ENCODE measurements around the gene RAB3GAP1. TPM values are rescaled to one million over a fixed set of nuclear protein-coding genes. Genes with fewer than 3 reads are reported as not detected.

RAB3GAP1 gene
- total RNA-seq, 4 donors from 2014 or later: 40.8 to 56.2 (median 47.3) TPM

DNA sequence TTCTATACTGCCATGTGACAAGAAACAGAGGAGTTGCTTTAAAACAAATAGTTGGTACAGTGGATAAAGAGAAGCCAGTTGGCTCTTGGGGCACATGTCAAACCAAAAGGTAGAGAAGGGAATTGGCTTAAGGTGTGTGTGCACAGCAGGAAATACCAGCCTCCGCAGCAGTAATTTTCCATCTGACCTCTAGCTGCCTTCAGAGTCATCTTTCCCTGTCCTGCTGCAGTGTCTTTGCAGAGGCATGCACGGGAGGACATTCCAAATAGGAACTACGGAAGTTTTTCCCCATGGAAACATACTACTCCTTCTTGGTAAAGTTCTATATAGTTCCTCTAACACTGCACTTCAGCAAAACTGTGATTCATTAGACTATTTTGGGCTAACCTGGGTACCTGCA lies 99.5 kb downstream of the RAB3GAP1 start:
- no peaks in the 10 kb centered on the region for H3K4me1 ChIP-seq
- H3K4me3 ChIP-seq: no peak overlapping the region
- no peak for DNase-seq (ENCODE audit: low spot score in 2 of 2)
- H3K36me3 ChIP-seq: peaks cover 4 to 61% (median 26%) of the 10 kb centered on the region in 3 donors
- no peak overlapping the region for H3K27ac ChIP-seq
- WGBS, 2 donors: 77 to 82% methylated on average over 3 of the region's 3 CpGs
- TF ChIP-seq EP300 (IDR thresholded peaks at IDR 0.05) (no peak), POLR2A (IDR thresholded peaks at IDR 0.05) (no peak)
- TF ChIP-seq, protein P1, sequence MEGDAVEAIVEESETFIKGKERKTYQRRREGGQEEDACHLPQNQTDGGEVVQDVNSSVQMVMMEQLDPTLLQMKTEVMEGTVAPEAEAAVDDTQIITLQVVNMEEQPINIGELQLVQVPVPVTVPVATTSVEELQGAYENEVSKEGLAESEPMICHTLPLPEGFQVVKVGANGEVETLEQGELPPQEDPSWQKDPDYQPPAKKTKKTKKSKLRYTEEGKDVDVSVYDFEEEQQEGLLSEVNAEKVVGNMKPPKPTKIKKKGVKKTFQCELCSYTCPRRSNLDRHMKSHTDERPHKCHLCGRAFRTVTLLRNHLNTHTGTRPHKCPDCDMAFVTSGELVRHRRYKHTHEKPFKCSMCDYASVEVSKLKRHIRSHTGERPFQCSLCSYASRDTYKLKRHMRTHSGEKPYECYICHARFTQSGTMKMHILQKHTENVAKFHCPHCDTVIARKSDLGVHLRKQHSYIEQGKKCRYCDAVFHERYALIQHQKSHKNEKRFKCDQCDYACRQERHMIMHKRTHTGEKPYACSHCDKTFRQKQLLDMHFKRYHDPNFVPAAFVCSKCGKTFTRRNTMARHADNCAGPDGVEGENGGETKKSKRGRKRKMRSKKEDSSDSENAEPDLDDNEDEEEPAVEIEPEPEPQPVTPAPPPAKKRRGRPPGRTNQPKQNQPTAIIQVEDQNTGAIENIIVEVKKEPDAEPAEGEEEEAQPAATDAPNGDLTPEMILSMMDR (IDR thresholded peaks at IDR 0.05): no peak
- no peaks in the 10 kb centered on the region for H3K9me3 ChIP-seq
- no peaks in the 10 kb centered on the region for H3K27me3 ChIP-seq

DNA sequence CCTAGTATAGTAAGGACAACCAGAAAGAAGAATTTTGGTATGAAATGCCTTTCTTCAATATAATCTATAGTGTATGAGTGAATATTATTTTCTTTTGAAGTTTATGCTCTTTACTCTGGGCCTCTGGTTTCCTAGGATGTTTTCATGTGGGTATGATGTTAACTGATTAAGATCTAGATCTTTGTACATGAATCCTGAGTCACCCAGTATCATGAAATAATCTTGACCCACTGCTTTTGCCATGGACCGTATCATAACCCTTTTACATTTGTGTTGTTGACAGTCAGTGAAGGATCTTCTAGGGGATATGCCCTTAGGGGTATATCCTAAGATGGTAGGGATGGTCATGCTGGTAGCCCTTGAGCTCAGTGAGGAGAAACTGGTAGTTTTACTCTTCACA lies 100.3 kb downstream of the RAB3GAP1 start:
- no peak overlapping the region for H3K4me3 ChIP-seq
- no peaks in the 10 kb centered on the region for H3K27me3 ChIP-seq
- no peak for DNase-seq (ENCODE audit: low spot score in 2 of 2)
- no peak for TF ChIP-seq POLR2A (IDR thresholded peaks at IDR 0.05)
- no peak overlapping the region for H3K27ac ChIP-seq
- no peaks in the 10 kb centered on the region for H3K4me1 ChIP-seq
- no peaks in the 10 kb centered on the region for H3K9me3 ChIP-seq
- H3K36me3 ChIP-seq: peaks cover 4 to 68% (median 26%) of the 10 kb centered on the region in 3 donors
- 89% methylated on average over 1 of the region's 1 CpG for WGBS, 2 donors

DNA sequence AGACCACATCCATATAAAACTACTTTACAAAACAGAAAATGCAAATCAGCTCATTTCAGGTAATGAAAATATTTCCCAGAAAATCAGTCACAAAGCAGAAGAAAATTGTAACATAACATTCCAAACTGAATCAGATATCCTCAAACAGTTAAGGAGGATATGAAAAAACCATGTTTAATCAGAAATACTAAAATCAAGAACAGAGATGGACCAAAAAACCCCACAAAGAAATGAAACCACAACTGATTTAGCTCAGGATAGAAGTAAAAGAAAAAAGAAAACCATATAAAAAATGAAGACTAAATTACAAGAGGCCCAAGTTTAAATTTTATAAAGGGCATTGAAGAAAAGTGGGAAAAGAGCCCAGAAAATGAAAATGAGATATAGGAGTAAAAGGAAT lies 102.9 kb downstream of the RAB3GAP1 start:
- no peak overlapping the region for H3K27ac ChIP-seq
- DNase-seq (ENCODE audit: low spot score in 2 of 2): no peak
- H3K27me3 ChIP-seq: no peaks in the 10 kb centered on the region
- H3K4me1 ChIP-seq: no peaks in the 10 kb centered on the region
- TF ChIP-seq POLR2A (IDR thresholded peaks at IDR 0.05) (no peak), EP300 (IDR thresholded peaks at IDR 0.05) (no peak)
- TF ChIP-seq, protein P1 (IDR thresholded peaks at IDR 0.05): no peak
- H3K36me3 ChIP-seq: peaks cover 4 to 92% (median 26%) of the 10 kb centered on the region in 3 donors
- no peak overlapping the region for H3K4me3 ChIP-seq
- H3K9me3 ChIP-seq: no peaks in the 10 kb centered on the region

DNA sequence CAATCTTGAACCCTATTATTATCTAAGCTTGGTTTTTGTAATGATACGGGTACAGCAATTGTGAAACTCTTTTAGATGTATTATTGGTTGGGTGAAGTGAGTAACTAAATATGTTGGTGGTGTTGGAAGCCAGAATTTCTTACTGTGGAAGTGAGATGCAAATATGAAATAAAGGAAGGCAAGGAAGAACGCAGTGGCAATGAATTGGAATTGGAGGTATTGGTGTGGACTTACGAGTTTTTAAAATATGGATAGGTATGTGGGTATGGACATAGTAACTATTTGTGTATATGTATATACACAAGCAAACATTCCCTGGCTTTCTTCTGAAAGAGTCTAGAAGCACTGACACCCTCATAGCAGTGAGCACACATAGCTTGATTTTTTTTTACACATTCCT lies 105.8 kb downstream of the RAB3GAP1 start:
- H3K4me1 ChIP-seq: no peaks in the 10 kb centered on the region
- no peak overlapping the region for H3K4me3 ChIP-seq
- WGBS, 2 donors: 83 to 96% methylated on average over 3 of the region's 3 CpGs
- no peak overlapping the region for H3K27ac ChIP-seq
- no peak for TF ChIP-seq EP300 (IDR thresholded peaks at IDR 0.05)
- no peak for TF ChIP-seq POLR2A (IDR thresholded peaks at IDR 0.05)
- TF ChIP-seq, protein P1 (IDR thresholded peaks at IDR 0.05): no peak
- H3K36me3 ChIP-seq: peaks cover 0 to 71% (median 12%) of the 10 kb centered on the region in 3 donors
- no peaks in the 10 kb centered on the region for H3K9me3 ChIP-seq
- DNase-seq (ENCODE audit: low spot score in 2 of 2): no peak
- H3K27me3 ChIP-seq: no peaks in the 10 kb centered on the region

DNA sequence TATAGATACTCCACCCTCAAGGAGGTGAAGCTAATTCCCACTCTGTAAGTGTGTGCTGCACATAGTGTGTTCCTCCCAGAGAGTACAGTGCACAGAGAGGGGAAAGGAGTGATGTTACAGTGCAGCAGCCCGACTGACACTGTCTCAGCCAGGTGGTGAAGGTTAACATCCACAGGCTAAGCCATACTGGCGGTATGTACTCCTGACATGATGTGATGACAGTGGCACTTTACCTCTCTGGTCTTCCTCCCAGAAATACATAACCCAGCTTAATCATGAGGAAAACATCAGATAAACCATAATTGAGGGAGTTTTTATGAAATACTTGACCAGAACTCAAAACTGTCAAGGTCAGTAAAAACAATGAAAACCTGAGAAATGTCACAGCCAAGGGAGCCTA lies 107.1 kb downstream of the RAB3GAP1 start:
- TF ChIP-seq, protein P1 (IDR thresholded peaks at IDR 0.05): no peak
- no peak for TF ChIP-seq EP300 (IDR thresholded peaks at IDR 0.05)
- no peak for TF ChIP-seq POLR2A (IDR thresholded peaks at IDR 0.05)
- no peak for DNase-seq (ENCODE audit: low spot score in 2 of 2)
- Histone ChIP-seq H3K4me3 (no peak overlapping the region), H3K9me3 (no peaks in the 10 kb centered on the region), H3K4me1 (no peaks in the 10 kb centered on the region), H3K27me3 (no peaks in the 10 kb centered on the region), H3K27ac (no peak overlapping the region), H3K36me3 (peaks cover 0 to 76% (median 5%) of the 10 kb centered on the region in 3 donors)
- 97 to 100% methylated on average over 2 of the region's 2 CpGs for WGBS, 2 donors

DNA sequence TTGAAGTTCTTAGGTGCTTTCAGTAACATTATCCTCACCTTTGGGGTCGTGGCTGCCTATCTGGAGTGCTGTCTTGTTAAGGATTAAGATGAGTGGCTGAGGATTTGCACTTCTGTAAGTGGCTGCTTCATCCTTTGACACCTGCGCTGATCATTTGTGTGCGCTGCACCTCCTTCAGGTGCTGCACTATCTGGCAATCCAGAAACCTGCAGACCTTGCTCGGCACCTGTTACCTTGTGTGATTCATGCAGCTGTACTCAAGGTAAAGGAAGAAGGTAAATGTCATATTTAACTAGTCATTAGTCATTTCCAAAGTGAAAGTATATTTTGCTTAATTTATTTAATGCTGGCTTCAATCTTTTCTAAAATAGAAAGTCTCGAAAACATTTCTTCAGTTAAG lies 110.3 kb downstream of the RAB3GAP1 start:
- no peaks in the 10 kb centered on the region for H3K27me3 ChIP-seq
- DNase-seq (ENCODE audit: low spot score in 2 of 2): no peak
- H3K27ac ChIP-seq: no peak overlapping the region
- TF ChIP-seq, protein P1 (IDR thresholded peaks at IDR 0.05): no peak
- TF ChIP-seq EP300 (IDR thresholded peaks at IDR 0.05): no peak
- TF ChIP-seq POLR2A (IDR thresholded peaks at IDR 0.05): no peak
- H3K4me1 ChIP-seq: no peaks in the 10 kb centered on the region
- no peaks in the 10 kb centered on the region for H3K9me3 ChIP-seq
- H3K36me3 ChIP-seq: peaks cover 0 to 72% (median 0%) of the 10 kb centered on the region in 3 donors
- H3K4me3 ChIP-seq: no peak overlapping the region
- 91 to 93% methylated on average over 5 of the region's 5 CpGs for WGBS, 2 donors

Data from tibial nerve (tissue), 4 donors.